Prostate gland (tissue), 2 donors: Measurements from ENCODE around the gene PLCB1. TPM values are rescaled to one million over a fixed set of nuclear protein-coding genes. Genes with fewer than 3 reads are reported as not detected.
"Not testable (repeated sequence)": the region's sequence is repeated elsewhere in the genome, so short reads cannot be mapped to it uniquely, and the experiment has no call there.

Experiments used
- DNase-seq: peaks from one replicate; pipeline ENCODE4 v3.0.0-alpha.2; 2019; ENCODE audit warnings: low spot score
- H3K27ac ChIP-seq, 2 donors: fragments of 200-600 bp; sonication (generic); 2 replicates each; pipeline ENCODE4 v1.5.1; 2017 to 2019
- H3K27me3 ChIP-seq: fragments of 200-600 bp; sonication (generic); replicated peaks from 2 replicates; pipeline ENCODE4 v1.5.1; 2019; ENCODE audit not compliant: insufficient read depth
- H3K36me3 ChIP-seq, 2 donors: fragments of 200-600 bp; sonication (generic); 1 replicate in 1 of 2; 2 replicates in 1 of 2; pipeline versions ENCODE4 v1.5.1 to v1.8.1; 2017 to 2019
- H3K4me1 ChIP-seq: fragments of 200-600 bp; sonication (generic); replicated peaks from 2 replicates; pipeline ENCODE4 v1.5.1; 2019
- H3K4me3 ChIP-seq, 2 donors: fragments of 200-600 bp; sonication (generic); 2 replicates each; pipeline ENCODE4 v1.5.1; 2017 to 2019
- H3K9me3 ChIP-seq: fragments of 200-600 bp; sonication (generic); 2 replicates; pipeline ENCODE4 v1.5.1; 2017
- CTCF ChIP-seq, 4 experiments: fragments of 200-600 bp in 2 of 4; fragments of 450-650 bp in 2 of 4; sonication (generic) in 2 of 4; IDR thresholded peaks; 1 replicate in 3 of 4; 2 replicates in 1 of 4; pipeline ENCODE4 v1.5.1; 2016 to 2019; ENCODE audit warnings: antibody characterized with exemption in 4 of 4, mild to moderate bottlenecking in 2 of 4, moderate library complexity in 2 of 4
- POLR2A ChIP-seq: fragments of 450-650 bp; IDR thresholded peaks from one replicate; pipeline ENCODE4 v1.6.1; 2016; ENCODE audit warnings: antibody characterized with exemption, mild to moderate bottlenecking
- POLR2AphosphoS5 ChIP-seq: sonication (generic); formaldehyde crosslinking; IDR thresholded peaks from one replicate; pipeline ENCODE4 v1.6.1; 2017; ENCODE audit warnings: antibody characterized with exemption
- WGBS: methylation state at CpG from one replicate; pipeline ENCODE4 v1.1.5; 2018; 5-methylcytosine and 5-hydroxymethylcytosine counted together
- intact Hi-C: fragments of 100-400 bp; cut with DNase I; formaldehyde crosslinking; loops from one replicate; pipeline ENCODE4 v1.14.2; 2022
- total RNA-seq, 2 donors: library from RNA; depleted of rRNA; stranded (reverse); fragments of >200 nt; gene quantifications; one replicate each; pipeline ENCODE4 v1.1.0, GENCODE V29; 2016

Gene PLCB1
- total RNA-seq, 2 donors from 2014 or later: 24.3 to 26.3 TPM

DNA sequence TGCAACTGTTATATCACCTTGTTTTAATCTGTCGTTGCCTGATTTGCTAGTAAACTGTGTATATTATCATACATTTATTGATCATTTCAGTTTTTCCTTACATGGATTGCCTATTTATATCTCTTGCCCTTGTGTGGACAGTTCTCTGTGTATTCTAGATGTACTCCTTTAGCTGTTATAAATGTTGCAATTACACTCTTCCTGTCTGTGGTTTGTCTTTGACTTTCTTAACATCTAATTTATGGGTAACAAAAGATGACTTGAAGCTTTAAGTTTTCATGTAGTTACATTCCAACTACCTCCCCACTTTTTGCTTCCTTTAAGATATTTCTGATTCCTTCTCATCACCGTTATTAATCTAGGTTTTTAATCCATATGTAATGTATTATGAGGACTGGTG lies 22.6 kb downstream of the PLCB1 start:
- no peak for TF ChIP-seq POLR2A
- no peak for TF ChIP-seq POLR2AphosphoS5
- no peak for TF ChIP-seq CTCF (IDR thresholded peaks at IDR 0.05)
- Histone ChIP-seq H3K4me1 (peaks cover 7% of the 10 kb centered on the region), H3K9me3 (no peaks in the 10 kb centered on the region), H3K36me3 (no peaks in the 10 kb centered on the region), H3K27me3 (no peaks in the 10 kb centered on the region), H3K27ac (no peak overlapping the region), H3K4me3 (no peak overlapping the region)
- intact Hi-C loops: no loop called here
- WGBS: 93% methylated on average over 2 of the region's 2 CpGs
- no peak for DNase-seq

GRCh38 chr20:8155229-8155628 lies 23.2 kb downstream of the PLCB1 start:
- H3K4me1 ChIP-seq: peaks cover 7% of the 10 kb centered on the region
- no peak for TF ChIP-seq POLR2A
- TF ChIP-seq CTCF (IDR thresholded peaks at IDR 0.05): no peak
- TF ChIP-seq POLR2AphosphoS5: no peak
- no peaks in the 10 kb centered on the region for H3K9me3 ChIP-seq
- H3K36me3 ChIP-seq: no peaks in the 10 kb centered on the region
- intact Hi-C loops: no loop called here
- 81% methylated on average over 1 of the region's 1 CpG for WGBS
- DNase-seq: no peak
- H3K27me3 ChIP-seq: no peaks in the 10 kb centered on the region
- H3K4me3 ChIP-seq: no peak overlapping the region
- H3K27ac ChIP-seq: no peak overlapping the region

DNA sequence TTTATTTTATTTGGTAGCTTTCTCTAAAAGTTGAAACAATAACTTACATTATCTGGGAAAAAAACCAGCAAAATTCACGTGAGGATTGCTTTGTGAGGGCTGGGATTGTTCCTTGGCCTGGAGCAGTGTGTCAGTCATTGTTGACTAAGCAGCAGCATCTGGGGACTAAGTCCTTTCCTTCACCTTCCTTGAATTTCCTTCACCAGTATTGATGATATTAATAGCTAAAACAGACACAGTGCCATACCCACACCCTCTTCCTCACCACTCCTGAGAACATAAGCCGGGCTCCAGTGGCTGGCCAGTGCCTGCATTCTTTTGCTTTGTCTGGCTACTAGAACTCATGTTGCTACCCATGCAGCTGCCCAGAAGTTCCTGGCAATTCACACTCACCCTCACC lies 23.7 kb downstream of the PLCB1 start:
- intact Hi-C loops: no loop called here
- peaks cover 7% of the 10 kb centered on the region for H3K4me1 ChIP-seq
- WGBS: 51% methylated on average over 2 of the region's 2 CpGs

DNA sequence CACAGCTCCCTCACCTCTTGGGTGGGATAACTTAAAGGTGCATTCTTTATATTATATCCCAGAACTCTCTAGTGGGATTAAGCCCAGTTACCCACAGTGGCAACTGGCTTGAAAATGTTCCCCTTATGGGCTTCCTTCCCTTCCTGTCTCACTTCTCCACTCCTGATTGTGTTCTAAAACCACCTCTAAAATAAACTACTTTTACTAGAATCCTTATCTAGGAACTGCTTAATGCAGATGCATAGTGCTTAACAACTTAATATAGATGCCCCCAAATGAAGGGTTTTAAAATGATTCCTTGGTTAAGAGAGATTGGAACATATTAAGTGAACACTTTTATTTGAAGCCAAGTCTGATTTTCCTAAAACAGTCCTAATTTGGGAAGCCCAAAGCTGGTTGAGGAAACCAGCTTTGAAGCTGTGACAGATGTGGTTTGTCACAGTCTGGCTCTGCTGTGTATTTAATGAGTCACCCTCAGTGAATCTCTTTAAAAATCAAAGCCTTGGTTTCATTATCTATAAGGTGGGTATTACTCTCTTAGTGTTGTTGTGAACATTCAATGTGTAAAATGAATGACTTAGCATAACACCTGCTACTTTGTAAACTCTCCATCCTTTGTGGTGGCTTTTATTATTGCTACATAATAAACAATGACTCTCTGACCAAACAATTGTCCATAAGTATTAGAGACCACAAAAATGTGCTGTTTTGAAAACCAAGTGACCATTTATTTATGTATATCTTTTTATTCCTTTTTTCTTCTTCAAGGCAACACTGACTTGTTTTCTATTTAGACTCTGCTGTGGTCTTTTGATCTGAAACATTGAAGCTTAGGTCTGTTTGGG lies 24.4 kb downstream of the PLCB1 start:
- Histone ChIP-seq H3K27me3 (no peaks in the 10 kb centered on the region), H3K9me3 (no peaks in the 10 kb centered on the region), H3K4me3 (no peak overlapping the region), H3K27ac (no peak overlapping the region), H3K4me1 (peaks cover 7% of the 10 kb centered on the region), H3K36me3 (no peaks in the 10 kb centered on the region)
- DNase-seq: no peak
- TF ChIP-seq POLR2A (no peak), POLR2AphosphoS5 (no peak), CTCF (IDR thresholded peaks at IDR 0.05) (no peak)
- intact Hi-C loops: no loop called here

More for the DNA sequence above, 23.7 kb downstream of the PLCB1 start:
- Histone ChIP-seq H3K27me3 (no peaks in the 10 kb centered on the region), H3K4me3 (no peak overlapping the region), H3K27ac (no peak overlapping the region), H3K9me3 (no peaks in the 10 kb centered on the region), H3K36me3 (no peaks in the 10 kb centered on the region)
- TF ChIP-seq POLR2AphosphoS5 (no peak), POLR2A (no peak), CTCF (IDR thresholded peaks at IDR 0.05) (no peak)
- no peak for DNase-seq

DNA sequence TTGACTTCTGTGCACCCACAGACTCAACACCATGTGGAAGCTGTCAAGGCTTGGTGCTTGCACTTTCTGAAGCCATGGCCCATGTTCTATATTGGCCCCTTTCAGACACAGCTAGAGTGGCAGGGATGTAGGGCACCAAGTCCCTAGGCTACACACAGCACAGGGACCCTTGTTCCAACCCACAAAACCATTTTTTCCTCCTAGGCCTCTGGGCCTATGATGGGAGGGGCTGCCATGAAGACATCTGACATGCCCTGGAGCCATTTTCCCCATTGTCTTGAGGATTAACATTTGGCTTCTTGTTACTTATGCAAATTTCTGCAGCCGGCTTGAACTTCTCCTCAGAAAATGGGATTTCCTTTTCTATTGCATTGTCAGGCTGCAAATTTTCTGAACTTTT lies 27.2 kb downstream of the PLCB1 start:
- intact Hi-C loops, H3K27ac ChIP-seq, DNase-seq, H3K36me3 ChIP-seq, H3K4me1 ChIP-seq, H3K9me3 ChIP-seq, H3K27me3 ChIP-seq, H3K4me3 ChIP-seq: not testable (repeated sequence)
- WGBS: 100% methylated on average over 1 of the region's 1 CpG
